HepG2 (cell line): ENCODE measurements around the gene ZNFX1. TPM values are rescaled to one million over a fixed set of nuclear protein-coding genes. Genes with fewer than 3 reads are reported as not detected.

Experiments used
- CBX1 ChIP-seq: IDR thresholded peaks from one replicate; pipeline ENCODE4 v1.6.1; 2016; ENCODE audit warnings: antibody characterized with exemption, low read depth
- EED ChIP-seq: sonication (generic); formaldehyde crosslinking; IDR thresholded peaks from 2 replicates; pipeline ENCODE4 v1.5.0; 2020; ENCODE audit warnings: mild to moderate bottlenecking, missing genetic modification reagents
- HNRNPLL ChIP-seq: fragments of 200-400 bp; formaldehyde crosslinking; IDR thresholded peaks from 2 replicates; pipeline ENCODE4 v1.6.1; 2017; ENCODE audit warnings: mild to moderate bottlenecking, low read depth, low read length; ENCODE audit not compliant: poor library complexity, severe bottlenecking
- KDM1A ChIP-seq: IDR thresholded peaks from 2 replicates; pipeline ENCODE4 v1.6.1; 2016; ENCODE audit warnings: missing compliant biosample characterization
- KDM4B ChIP-seq: sonication (generic); formaldehyde crosslinking; IDR thresholded peaks from 2 replicates; pipeline ENCODE4 v1.4.0; 2020; ENCODE audit warnings: missing genetic modification reagents
- KDM5A ChIP-seq: fragments of 200-600 bp; sonication (generic); IDR thresholded peaks from 2 replicates; pipeline ENCODE4 v1.7.0; 2018; ENCODE audit warnings: antibody characterized with exemption, mild to moderate bottlenecking, low read length, borderline replicate concordance
- MTF1 ChIP-seq: sonication (generic); formaldehyde crosslinking; IDR thresholded peaks from 2 replicates; pipeline ENCODE4 v1.5.0; 2020; ENCODE audit warnings: missing genetic modification reagents
- NFYB ChIP-seq: sonication (generic); formaldehyde crosslinking; IDR thresholded peaks from 2 replicates; pipeline ENCODE4 v1.4.0; 2020; ENCODE audit warnings: missing genetic modification reagents
- NONO ChIP-seq, 2 experiments: fragments of 450-650 bp in 1 of 2; sonication (generic) in 1 of 2; formaldehyde crosslinking in 1 of 2; IDR thresholded peaks in 1 of 2; conservative IDR thresholded peaks in 1 of 2; 2 replicates each; pipeline versions ENCODE4 v1.6.1 to v1.8.0; 2017 to 2022; ENCODE audit warnings: mild to moderate bottlenecking in 1 of 2, missing genetic modification reagents in 1 of 2, moderate library complexity in 1 of 2
- NR2F1 ChIP-seq, 2 experiments: fragments of 450-650 bp in 1 of 2; formaldehyde crosslinking in 1 of 2; IDR thresholded peaks; 2 replicates each; pipeline versions ENCODE4 v1.5.0 to v1.6.1; 2016 to 2020; ENCODE audit warnings: mild to moderate bottlenecking in 1 of 2, missing compliant biosample characterization in 1 of 2, missing genetic modification reagents in 1 of 2, moderate library complexity in 1 of 2
- NR2F6 ChIP-seq, 2 experiments: IDR thresholded peaks; 2 replicates each; pipeline ENCODE4 v1.6.1; 2016; ENCODE audit warnings: antibody characterized with exemption in 1 of 2, mild to moderate bottlenecking in 1 of 2
- PAF1 ChIP-seq: IDR thresholded peaks from 2 replicates; pipeline ENCODE4 v1.6.1; 2016; ENCODE audit warnings: missing genetic modification reagents, missing compliant biosample characterization
- PCBP2 ChIP-seq: fragments of 200-400 bp; formaldehyde crosslinking; optimal IDR thresholded peaks from 2 replicates; pipeline ENCODE3; 2018; ENCODE audit warnings: low read length, low read depth; ENCODE audit not compliant: poor library complexity, severe bottlenecking
- RXRA ChIP-seq: sonication (generic); formaldehyde crosslinking; IDR thresholded peaks from 2 replicates; pipeline ENCODE4 v1.5.1; 2020; ENCODE audit warnings: missing genetic modification reagents
- SRSF4 ChIP-seq: fragments of 200-400 bp; formaldehyde crosslinking; IDR thresholded peaks from one replicate; pipeline ENCODE4 v1.6.1; 2018; ENCODE audit warnings: mild to moderate bottlenecking, low read depth, low read length, moderate library complexity; ENCODE audit not compliant: poor library complexity, severe bottlenecking
- WIZ ChIP-seq: sonication (generic); formaldehyde crosslinking; IDR thresholded peaks from 2 replicates; pipeline ENCODE4 v1.5.1; 2020; ENCODE audit warnings: mild to moderate bottlenecking, missing genetic modification reagents
- YEATS4 ChIP-seq: sonication (generic); formaldehyde crosslinking; IDR thresholded peaks from 2 replicates; pipeline ENCODE4 v1.4.0; 2020; ENCODE audit warnings: missing genetic modification reagents, borderline replicate concordance
- ZBTB1 ChIP-seq: sonication (generic); formaldehyde crosslinking; IDR thresholded peaks from 2 replicates; pipeline ENCODE4 v1.4.0; 2020; ENCODE audit warnings: missing genetic modification reagents, borderline replicate concordance
- ZFP62 ChIP-seq: sonication (generic); formaldehyde crosslinking; IDR thresholded peaks from 2 replicates; pipeline ENCODE4 v1.4.0; 2020; ENCODE audit warnings: missing genetic modification reagents
- ZNF232 ChIP-seq: sonication (generic); formaldehyde crosslinking; IDR thresholded peaks from 2 replicates; pipeline ENCODE4 v1.4.0; 2020; ENCODE audit warnings: missing genetic modification reagents, borderline replicate concordance
- ZNF337 ChIP-seq: sonication (generic); formaldehyde crosslinking; IDR thresholded peaks from 2 replicates; pipeline ENCODE4 v1.5.1; 2020; ENCODE audit warnings: missing genetic modification reagents, low read depth, mild to moderate bottlenecking, borderline replicate concordance
- ZNF431 ChIP-seq: sonication (generic); formaldehyde crosslinking; IDR thresholded peaks from 2 replicates; pipeline ENCODE4 v1.9.0; 2022; ENCODE audit warnings: missing genetic modification reagents, low read depth, mild to moderate bottlenecking, borderline replicate concordance
- ZNF619 ChIP-seq: sonication (generic); formaldehyde crosslinking; IDR thresholded peaks from 2 replicates; pipeline ENCODE4 v1.4.0; 2020; ENCODE audit warnings: mild to moderate bottlenecking, missing genetic modification reagents
- ZNF83 ChIP-seq: sonication (generic); formaldehyde crosslinking; IDR thresholded peaks from 2 replicates; pipeline ENCODE4 v1.4.0; 2020; ENCODE audit warnings: missing genetic modification reagents, mild to moderate bottlenecking, borderline replicate concordance
- ZNF841 ChIP-seq: sonication (generic); formaldehyde crosslinking; IDR thresholded peaks from 2 replicates; pipeline ENCODE4 v1.8.1; 2023; ENCODE audit warnings: missing genetic modification reagents, borderline replicate concordance
- ZNF878 ChIP-seq: sonication (generic); formaldehyde crosslinking; IDR thresholded peaks from 2 replicates; pipeline ENCODE4 v1.8.1; 2023; ENCODE audit warnings: mild to moderate bottlenecking, missing genetic modification reagents, moderate library complexity
- polyA plus RNA-seq, 8 experiments: library from polyadenylated mRNA; depleted of rRNA in 3 of 8; stranded (reverse) in 7 of 8; unstranded in 1 of 8; fragments of >200 nt; fragmentation: Illumina TruSeq in 4 of 8; extraction: Trizol in 4 of 8; gene quantifications; 2 replicates each; pipeline versions ENCODE4 v1.2.1 to v1.2.3, GENCODE V29; 2011 to 2016; ENCODE audit warnings: low read depth in 4 of 8, missing spikeins in 1 of 8, mixed read lengths in 1 of 8; ENCODE audit not compliant: insufficient read depth in 1 of 8
- total RNA-seq, 5 experiments: library from RNA; depleted of rRNA; stranded (reverse); fragments of >200 nt; fragmentation: Illumina TruSeq; extraction: Trizol; gene quantifications; 2 replicates each; pipeline ENCODE4 v1.2.3, GENCODE V29; 2016; ENCODE audit warnings: low read depth in 1 of 5
- TF ChIP-seq, protein P1 (sequence below): sonication (generic); formaldehyde crosslinking; IDR thresholded peaks from 2 replicates; pipeline ENCODE4 v1.4.0; 2020; ENCODE audit warnings: missing genetic modification reagents
- TF ChIP-seq, protein P2 (sequence below): sonication (generic); formaldehyde crosslinking; conservative IDR thresholded peaks from 2 replicates; pipeline ENCODE4 v1.8.1; 2023; ENCODE audit warnings: missing genetic modification reagents

Gene ZNFX1
- total and polyA plus RNA-seq, 2 of the 13 experiments (the other 11 are each of a cell fraction or from before 2014, with no cell fraction given) = 2.9 to 11.1 TPM

DNA sequence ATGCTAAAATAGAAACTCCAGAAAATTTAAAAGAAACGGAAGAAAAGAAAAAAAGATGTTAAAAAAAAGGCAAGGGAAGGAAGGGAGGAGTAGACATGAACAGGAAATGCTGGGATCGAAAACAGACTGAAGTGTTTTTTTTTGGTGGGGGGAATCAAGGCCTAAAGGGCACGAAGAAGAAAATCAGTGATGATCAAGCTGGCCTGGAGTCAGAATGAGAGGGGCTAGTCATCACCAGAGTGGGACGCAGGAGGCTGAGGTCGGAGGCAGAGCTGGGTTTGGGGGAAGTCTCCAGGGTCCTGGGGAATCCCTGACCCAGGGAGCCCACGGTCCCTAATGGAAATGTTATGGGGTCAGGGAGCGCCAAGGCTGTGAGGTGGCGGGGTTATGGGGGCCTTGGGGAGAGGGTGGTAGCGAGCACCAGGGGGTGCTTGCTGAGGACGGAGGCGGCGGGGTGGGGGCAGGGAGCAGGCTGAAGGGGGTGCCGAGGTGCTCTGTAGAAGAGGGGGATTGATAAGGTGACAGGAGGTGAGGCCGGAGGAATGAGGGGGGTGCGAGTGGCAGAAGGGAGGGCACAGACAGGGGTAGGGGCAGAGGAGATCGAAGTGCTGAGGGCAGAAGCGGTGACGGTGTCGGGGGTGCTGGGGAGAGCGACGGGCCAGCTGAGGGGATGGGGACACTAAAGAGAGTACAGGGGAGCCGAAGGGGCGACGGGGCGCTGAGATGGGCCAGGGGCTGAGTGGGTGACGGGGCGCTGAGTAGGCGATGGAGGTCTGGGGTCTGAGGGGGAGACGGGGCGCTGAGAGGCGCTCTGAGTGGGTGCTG is 684 bp downstream of the ZNFX1 start (continued):
- TF ChIP-seq SRSF4 (no peak), ZNF232 (CRISPR knock-in tag) (no peak), RXRA (CRISPR knock-in tag) (no peak), NFYB (CRISPR knock-in tag) (no peak), ZNF83 (CRISPR knock-in tag) (peak; percentile 0; the same call in 1 of the 2 replicates), KDM4B (no peak), HNRNPLL (no peak), NR2F6 (IDR thresholded peaks at IDR 0.05) (no peak), NR2F6 (CRISPR knock-in tag; IDR thresholded peaks at IDR 0.05) (no peak), PCBP2 (no peak), EED (CRISPR knock-in tag) (peak; percentile 88; the same call in 1 of the 2 replicates), PAF1 (CRISPR knock-in tag) (no peak), ZNF619 (CRISPR knock-in tag) (no peak), YEATS4 (CRISPR knock-in tag) (no peak), WIZ (CRISPR knock-in tag) (no peak), KDM5A (peak; percentile 60; the same call in 1 of the 2 replicates), ZNF878 (CRISPR knock-in tag) (no peak), MTF1 (CRISPR knock-in tag) (no peak), NONO (IDR thresholded peaks at IDR 0.05) (no peak), NONO (CRISPR knock-in tag; conservative IDR thresholded peaks at IDR 0.05) (no peak), CBX1 (no peak), KDM1A (no peak), ZBTB1 (no peak), ZNF841 (CRISPR knock-in tag) (no peak), ZFP62 (no peak), ZNF431 (CRISPR knock-in tag) (no peak), ZNF337 (CRISPR knock-in tag) (no peak), NR2F1 (CRISPR knock-in tag; IDR thresholded peaks at IDR 0.05) (no peak)
- TF ChIP-seq, protein P1, sequence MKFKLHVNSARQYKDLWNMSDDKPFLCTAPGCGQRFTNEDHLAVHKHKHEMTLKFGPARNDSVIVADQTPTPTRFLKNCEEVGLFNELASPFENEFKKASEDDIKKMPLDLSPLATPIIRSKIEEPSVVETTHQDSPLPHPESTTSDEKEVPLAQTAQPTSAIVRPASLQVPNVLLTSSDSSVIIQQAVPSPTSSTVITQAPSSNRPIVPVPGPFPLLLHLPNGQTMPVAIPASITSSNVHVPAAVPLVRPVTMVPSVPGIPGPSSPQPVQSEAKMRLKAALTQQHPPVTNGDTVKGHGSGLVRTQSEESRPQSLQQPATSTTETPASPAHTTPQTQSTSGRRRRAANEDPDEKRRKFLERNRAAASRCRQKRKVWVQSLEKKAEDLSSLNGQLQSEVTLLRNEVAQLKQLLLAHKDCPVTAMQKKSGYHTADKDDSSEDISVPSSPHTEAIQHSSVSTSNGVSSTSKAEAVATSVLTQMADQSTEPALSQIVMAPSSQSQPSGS = no peak
- TF ChIP-seq, protein P2, sequence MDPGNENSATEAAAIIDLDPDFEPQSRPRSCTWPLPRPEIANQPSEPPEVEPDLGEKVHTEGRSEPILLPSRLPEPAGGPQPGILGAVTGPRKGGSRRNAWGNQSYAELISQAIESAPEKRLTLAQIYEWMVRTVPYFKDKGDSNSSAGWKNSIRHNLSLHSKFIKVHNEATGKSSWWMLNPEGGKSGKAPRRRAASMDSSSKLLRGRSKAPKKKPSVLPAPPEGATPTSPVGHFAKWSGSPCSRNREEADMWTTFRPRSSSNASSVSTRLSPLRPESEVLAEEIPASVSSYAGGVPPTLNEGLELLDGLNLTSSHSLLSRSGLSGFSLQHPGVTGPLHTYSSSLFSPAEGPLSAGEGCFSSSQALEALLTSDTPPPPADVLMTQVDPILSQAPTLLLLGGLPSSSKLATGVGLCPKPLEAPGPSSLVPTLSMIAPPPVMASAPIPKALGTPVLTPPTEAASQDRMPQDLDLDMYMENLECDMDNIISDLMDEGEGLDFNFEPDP = 0 out of 2 replicates have a peak, but pooled peaks have one; percentile 18
